ENCODE results near the gene ZBTB25. TPM values are rescaled to one million over a fixed set of nuclear protein-coding genes. Genes with fewer than 3 reads are reported as not detected.

The ZBTB25 gene
- polyA plus RNA-seq, 3 donors, result 3.2 to 8.7 (median 3.9) TPM

DNA sequence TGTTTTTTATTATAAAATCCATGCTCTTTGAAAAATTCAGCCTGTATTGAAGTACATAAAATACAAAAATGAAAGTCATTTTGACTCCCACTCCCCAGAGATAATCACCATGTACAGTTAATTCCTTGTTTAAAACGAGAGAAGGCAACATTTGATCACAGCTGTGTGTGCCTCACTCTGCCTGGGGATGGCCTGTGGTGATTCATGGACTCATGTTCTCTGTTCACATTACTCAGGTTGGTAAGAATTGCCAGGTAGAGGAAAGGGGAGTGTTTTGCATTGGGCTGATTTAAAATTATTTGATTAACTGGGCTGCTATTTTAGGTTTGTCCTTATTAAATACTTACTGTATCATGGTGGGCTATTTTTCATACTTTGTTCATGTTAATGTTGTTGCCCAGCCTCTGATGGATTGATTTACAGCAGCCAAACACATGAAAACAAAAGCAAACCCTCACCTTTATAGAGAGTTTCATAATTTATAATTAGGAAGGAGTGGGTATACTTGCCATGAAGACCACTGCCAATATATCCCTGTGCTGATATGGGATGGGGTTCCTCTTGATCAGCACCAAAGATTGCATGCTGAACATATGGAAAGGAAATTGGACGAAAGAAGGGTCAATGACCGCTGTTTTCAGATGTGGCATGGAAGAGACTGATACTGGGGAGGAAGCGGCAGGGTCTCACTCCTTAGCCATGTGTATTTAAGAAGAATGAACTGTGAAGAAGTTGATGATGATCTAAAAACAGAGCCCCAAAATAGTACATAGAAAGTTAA is 3.9 kb upstream of the ZBTB25 start:
- peak overlapping the region; percentile 91 for H3K4me2 ChIP-seq (replicated peaks; ENCODE audit: extremely low read depth, low read length, poor library complexity, severe bottlenecking)
- no peak overlapping the region for H2AFZ ChIP-seq (ENCODE audit: insufficient read depth, low read depth, low read length, poor library complexity, severe bottlenecking)
- H3K27me3 ChIP-seq (ENCODE audit: control insufficient read depth in 2 of 2, insufficient read depth in 2 of 2, low read length in 2 of 2), result no peaks in the 10 kb centered on the region
- no peaks in the 10 kb centered on the region for H3K9me3 ChIP-seq (replicated peaks in 1 of 2; ENCODE audit: control insufficient read depth in 1 of 2, insufficient read depth in 1 of 2, low read length in 2 of 2)
- H3K79me2 ChIP-seq (ENCODE audit: insufficient read depth, low read length), result peaks cover 84% of the 10 kb centered on the region
- peak overlapping the region in 1 of 2 donors; percentile 67 for H3K27ac ChIP-seq (ENCODE audit: low read depth in 1 of 2, low read length in 2 of 2)
- H4K20me1 ChIP-seq (ENCODE audit: insufficient read depth, low read length), result peaks cover 76% of the 10 kb centered on the region
- peaks cover 61 to 82% of the 10 kb centered on the region in 2 donors for H3K4me1 ChIP-seq (ENCODE audit: control insufficient read depth in 1 of 2, insufficient read depth in 2 of 2, low read length in 2 of 2)
- Mint-ChIP-seq H3K36me3 (no peaks in the 10 kb centered on the region), H3K27ac (peak overlapping the region in 5 of 7 donors; percentile 61 to 97 (median 72)), H3K27me3 (ENCODE audit: low read depth in 3 of 3) (peaks cover 0 to 2% (median 2%) of the 10 kb centered on the region in 3 donors), H3K9me3 (no peaks in the 10 kb centered on the region), H3K4me1 (peaks cover 70% of the 10 kb centered on the region), H3K4me3 (no peak overlapping the region)
- TF ChIP-seq, protein P1, sequence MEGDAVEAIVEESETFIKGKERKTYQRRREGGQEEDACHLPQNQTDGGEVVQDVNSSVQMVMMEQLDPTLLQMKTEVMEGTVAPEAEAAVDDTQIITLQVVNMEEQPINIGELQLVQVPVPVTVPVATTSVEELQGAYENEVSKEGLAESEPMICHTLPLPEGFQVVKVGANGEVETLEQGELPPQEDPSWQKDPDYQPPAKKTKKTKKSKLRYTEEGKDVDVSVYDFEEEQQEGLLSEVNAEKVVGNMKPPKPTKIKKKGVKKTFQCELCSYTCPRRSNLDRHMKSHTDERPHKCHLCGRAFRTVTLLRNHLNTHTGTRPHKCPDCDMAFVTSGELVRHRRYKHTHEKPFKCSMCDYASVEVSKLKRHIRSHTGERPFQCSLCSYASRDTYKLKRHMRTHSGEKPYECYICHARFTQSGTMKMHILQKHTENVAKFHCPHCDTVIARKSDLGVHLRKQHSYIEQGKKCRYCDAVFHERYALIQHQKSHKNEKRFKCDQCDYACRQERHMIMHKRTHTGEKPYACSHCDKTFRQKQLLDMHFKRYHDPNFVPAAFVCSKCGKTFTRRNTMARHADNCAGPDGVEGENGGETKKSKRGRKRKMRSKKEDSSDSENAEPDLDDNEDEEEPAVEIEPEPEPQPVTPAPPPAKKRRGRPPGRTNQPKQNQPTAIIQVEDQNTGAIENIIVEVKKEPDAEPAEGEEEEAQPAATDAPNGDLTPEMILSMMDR (IDR thresholded peaks at IDR 0.05), result no peak
- no peaks in the 10 kb centered on the region for H3K36me3 ChIP-seq (replicated peaks in 1 of 2; ENCODE audit: control insufficient read depth in 1 of 2, insufficient read depth in 2 of 2, low read length in 2 of 2)
- WGBS (ENCODE audit: insufficient coverage), result 33% methylated on average over 1 of the region's 4 CpGs
- intact Hi-C loops (cut with micrococcal nuclease), result loop anchor here (2.0 to 10.0 kb wide), 3 partner anchors 35 to 147 kb away; partner anchors contain the start of genes HSPA2 (in 1 of the 2) and MTHFD1 (in 1 of the 2)
- peak overlapping the region in 1 of 3 experiments; percentile 87 for H3K4me3 ChIP-seq (replicated peaks in 1 of 3; ENCODE audit: low read depth in 2 of 3, low read length in 3 of 3)
- H3K9ac ChIP-seq (ENCODE audit: insufficient read depth, low read length, poor library complexity, severe bottlenecking), result no peak overlapping the region
- DNase-seq, result peak in 1 of 3 donors; percentile 50

DNA sequence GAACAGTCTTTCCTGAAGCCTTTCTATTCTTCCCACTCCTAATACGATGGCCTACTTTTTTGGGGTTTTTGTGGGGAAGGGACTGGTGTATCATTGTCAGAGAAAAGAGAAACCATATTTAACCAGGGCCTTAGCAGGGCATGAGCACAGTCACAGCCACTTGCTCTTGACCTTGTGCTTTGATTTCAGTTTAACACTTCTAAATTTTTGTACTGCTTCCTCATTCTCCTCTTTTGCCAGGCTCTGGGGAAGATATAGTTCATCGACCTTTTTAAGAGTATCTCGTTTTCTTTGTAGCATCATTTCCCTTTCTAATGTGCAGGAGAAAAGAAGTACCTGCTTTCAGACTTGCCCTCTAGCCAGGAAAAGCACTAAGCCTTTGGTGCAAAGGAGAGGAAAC is 3.1 kb upstream of the ZBTB25 start:
- Histone ChIP-seq H2AFZ (ENCODE audit: insufficient read depth, low read depth, low read length, poor library complexity, severe bottlenecking) (no peak overlapping the region), H3K4me1 (ENCODE audit: control insufficient read depth in 1 of 2, insufficient read depth in 2 of 2, low read length in 2 of 2) (peaks cover 68 to 85% of the 10 kb centered on the region in 2 donors), H3K9ac (ENCODE audit: insufficient read depth, low read length, poor library complexity, severe bottlenecking) (no peak overlapping the region), H3K4me2 (replicated peaks; ENCODE audit: extremely low read depth, low read length, poor library complexity, severe bottlenecking) (peak overlapping the region; percentile 91), H3K79me2 (ENCODE audit: insufficient read depth, low read length) (peaks cover 84% of the 10 kb centered on the region), H3K27me3 (ENCODE audit: control insufficient read depth in 2 of 2, insufficient read depth in 2 of 2, low read length in 2 of 2) (no peaks in the 10 kb centered on the region), H3K27ac (ENCODE audit: low read depth in 1 of 2, low read length in 2 of 2) (peak overlapping the region; percentile 36 to 67), H3K4me3 (replicated peaks in 1 of 3; ENCODE audit: low read depth in 2 of 3, low read length in 3 of 3) (peak overlapping the region in 2 of 3 experiments; percentile 22 to 87), H4K20me1 (ENCODE audit: insufficient read depth, low read length) (peaks cover 67% of the 10 kb centered on the region), H3K9me3 (replicated peaks in 1 of 2; ENCODE audit: control insufficient read depth in 1 of 2, insufficient read depth in 1 of 2, low read length in 2 of 2) (no peaks in the 10 kb centered on the region), H3K36me3 (replicated peaks in 1 of 2; ENCODE audit: control insufficient read depth in 1 of 2, insufficient read depth in 2 of 2, low read length in 2 of 2) (no peaks in the 10 kb centered on the region)
- peaks cover 75% of the 10 kb centered on the region for H3K4me1 Mint-ChIP-seq
- H3K27ac Mint-ChIP-seq, result peak overlapping the region; percentile 57 to 99 (median 80)
- no peaks in the 10 kb centered on the region for H3K36me3 Mint-ChIP-seq
- H3K27me3 Mint-ChIP-seq (ENCODE audit: low read depth in 3 of 3), result peaks cover 0 to 2% (median 2%) of the 10 kb centered on the region in 3 donors
- H3K4me3 Mint-ChIP-seq, result peak overlapping the region; percentile 96 to 98
- H3K9me3 Mint-ChIP-seq, result no peaks in the 10 kb centered on the region
- no CpG with 5 or more reads among the region's 3 CpGs for WGBS (ENCODE audit: insufficient coverage)
- intact Hi-C loops (cut with micrococcal nuclease), result loop anchor here (2.0 to 10.0 kb wide), 3 partner anchors 36 to 148 kb away; partner anchors contain the start of genes HSPA2 (in 1 of the 2) and MTHFD1 (in 1 of the 2)
- peak; percentile 25 to 46 (median 32) for DNase-seq
- TF ChIP-seq, protein P1 (IDR thresholded peaks at IDR 0.05), result no peak

Measured in CD14-positive monocyte (primary cell).